GM12872 (cell line): Measurements from ENCODE around the gene HDAC8.

Experiments used
- TF ChIP-seq, protein P1 (sequence below): IDR thresholded peaks from 3 replicates; pipeline ENCODE4 v1.5.1; 2011; ENCODE audit warnings: low read depth, mild to moderate bottlenecking, low read length, moderate library complexity; ENCODE audit not compliant: insufficient read depth

The HDAC8 gene

DNA sequence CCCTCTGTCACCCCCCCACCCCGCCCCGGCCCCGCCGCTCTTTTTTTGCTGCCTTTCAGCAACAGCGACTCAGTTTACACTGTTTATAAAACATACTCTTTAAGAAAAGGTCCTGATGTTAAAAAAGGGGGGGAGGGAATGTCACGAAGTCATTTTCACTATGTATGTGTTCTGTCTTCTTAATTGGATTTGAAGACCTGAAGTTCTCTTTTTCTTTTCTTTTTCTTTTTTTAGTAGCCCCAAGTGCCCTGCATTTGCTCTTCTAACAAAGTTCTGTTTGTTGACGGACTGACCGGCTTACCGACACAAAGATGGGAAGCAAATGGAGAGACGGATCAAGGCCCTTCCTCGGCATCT is 264.5 kb downstream of the HDAC8 start:
- TF ChIP-seq, protein P1, sequence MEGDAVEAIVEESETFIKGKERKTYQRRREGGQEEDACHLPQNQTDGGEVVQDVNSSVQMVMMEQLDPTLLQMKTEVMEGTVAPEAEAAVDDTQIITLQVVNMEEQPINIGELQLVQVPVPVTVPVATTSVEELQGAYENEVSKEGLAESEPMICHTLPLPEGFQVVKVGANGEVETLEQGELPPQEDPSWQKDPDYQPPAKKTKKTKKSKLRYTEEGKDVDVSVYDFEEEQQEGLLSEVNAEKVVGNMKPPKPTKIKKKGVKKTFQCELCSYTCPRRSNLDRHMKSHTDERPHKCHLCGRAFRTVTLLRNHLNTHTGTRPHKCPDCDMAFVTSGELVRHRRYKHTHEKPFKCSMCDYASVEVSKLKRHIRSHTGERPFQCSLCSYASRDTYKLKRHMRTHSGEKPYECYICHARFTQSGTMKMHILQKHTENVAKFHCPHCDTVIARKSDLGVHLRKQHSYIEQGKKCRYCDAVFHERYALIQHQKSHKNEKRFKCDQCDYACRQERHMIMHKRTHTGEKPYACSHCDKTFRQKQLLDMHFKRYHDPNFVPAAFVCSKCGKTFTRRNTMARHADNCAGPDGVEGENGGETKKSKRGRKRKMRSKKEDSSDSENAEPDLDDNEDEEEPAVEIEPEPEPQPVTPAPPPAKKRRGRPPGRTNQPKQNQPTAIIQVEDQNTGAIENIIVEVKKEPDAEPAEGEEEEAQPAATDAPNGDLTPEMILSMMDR = no peak

DNA sequence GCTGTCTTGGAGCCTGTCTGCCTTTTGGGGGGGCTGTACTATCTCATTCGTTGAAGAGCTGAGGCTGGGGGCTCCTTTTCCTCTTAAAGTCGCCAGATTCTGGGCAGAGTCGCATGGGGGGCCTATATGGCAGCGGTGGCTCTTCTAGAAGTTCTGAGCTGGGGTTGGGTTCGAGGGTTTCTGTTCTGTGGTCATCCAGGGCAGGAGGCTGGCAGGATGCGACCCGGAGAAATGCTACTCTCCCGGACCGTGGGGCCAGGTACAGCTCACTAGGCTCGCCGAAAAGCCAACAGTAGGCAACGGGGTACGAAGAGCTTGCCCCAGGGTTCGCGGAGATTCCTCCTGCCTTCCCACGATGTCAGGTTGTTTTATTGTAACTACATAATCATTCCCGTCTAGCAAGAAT is 265.0 kb downstream of the HDAC8 start:
- TF ChIP-seq, protein P1 = no peak

DNA sequence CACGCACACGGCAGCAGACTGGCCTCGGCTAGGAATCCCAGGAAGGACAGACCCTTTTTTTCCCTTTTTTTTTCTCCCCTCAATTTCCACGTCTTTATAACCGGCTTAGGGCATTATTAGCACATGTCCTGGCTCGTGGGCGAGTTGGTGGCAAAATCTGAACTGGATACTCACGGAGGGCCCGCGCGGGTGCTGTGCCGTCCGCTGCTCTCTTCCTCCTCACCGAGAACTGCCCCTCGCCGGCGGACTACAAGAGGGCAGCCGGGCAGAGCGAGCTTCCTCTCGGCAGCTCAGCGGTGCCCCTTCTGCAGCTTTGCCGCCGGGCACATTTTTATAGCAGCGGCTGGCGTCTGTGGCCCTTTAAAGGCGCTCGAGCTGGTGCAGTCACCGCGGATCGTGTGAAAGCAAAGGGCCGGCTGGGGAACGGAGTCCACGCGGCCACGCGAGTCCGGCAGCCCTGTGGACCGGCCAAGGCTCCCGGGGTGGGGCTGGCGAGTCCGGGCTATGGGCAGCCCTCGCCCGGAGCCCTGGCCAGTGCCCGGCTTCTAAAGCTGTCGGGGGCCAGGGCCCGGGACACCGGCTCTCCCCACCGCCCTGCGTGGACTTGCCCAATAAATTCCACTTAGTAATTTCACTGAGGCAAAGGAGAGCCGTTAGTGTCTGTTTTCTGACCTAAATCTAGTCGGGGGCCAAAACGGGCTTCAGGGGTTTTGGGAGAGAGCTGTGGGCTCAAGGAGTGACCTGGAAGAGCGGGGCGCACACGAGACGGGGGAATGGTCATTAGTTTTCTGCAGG is 265.6 kb downstream of the HDAC8 start:
- TF ChIP-seq, protein P1 = no peak

DNA sequence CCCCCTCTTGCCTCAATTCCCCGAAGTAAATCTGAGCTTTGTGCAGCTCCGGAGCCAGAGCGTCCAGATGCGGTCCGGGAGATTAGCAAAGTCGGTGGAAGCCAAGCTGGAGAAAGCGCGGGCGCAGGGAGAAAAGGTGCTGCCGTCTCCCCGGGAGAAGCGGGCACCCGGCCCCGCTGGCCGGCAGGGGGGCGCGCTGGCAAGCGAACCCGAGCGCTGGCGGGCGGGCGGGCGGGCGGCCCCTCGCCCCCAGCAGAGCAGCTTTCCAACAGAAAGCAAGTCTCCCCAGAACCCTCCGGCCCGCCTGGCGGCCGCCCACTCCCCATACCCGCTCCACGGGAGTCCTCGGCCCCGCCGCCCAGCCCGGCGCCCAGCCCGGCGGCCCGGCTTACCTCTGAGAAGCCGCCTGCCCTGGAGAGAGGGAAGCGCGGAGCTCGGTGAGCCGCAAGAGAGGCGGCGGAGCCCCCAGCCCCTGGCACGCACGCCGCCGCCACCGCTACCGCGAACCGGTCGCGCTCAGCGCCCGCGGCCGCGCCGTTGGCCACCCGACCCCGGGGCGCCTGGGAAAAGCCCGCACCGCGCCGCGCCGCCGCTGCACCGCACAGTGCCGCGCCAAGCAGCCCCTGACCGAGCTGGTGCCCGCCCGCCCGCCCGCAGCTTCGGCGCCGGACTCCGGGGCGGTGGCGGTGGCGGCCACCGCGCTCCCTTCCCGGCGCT is 266.4 kb downstream of the HDAC8 start:
- TF ChIP-seq, protein P1 = no peak

DNA sequence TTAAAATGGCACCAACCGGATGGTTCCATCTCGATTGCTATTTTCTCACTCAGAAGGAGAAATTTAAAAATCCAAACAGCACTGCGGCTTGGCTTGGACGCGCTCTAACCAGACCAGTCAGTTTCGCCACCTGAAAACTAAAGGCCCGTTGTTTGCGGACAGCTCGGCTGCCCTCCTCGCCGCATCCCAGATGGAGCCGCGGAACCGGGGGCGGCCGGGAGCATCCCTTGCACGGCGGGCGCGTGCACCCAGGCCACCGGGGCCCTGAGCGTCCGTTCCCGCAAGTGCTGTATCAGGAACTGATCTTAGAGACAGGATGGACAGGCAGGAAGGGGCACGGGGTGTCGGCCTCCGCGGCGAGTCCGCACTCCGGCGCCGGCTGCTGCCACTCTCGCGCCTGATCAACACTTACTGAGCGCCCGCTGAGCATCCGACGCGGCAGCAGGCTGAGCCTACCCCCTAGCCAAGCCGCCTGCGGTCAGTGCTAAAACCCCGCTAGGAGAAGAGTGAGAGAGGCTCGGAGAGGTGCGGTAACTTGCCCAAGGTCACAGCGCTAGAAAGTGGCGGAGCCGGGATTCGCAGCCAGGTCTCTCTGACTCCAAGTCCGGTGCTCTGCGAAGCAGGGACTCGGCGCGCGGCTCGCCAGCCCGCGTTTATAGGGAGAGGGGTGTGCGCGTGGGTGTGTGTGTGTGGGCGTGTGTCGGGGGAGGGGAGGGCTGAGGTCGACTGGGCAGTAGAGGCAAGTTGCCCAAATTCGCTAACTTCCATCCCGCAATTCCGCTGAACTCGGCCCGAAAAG is 267.2 kb downstream of the HDAC8 start, which contains the start of gene CITED1:
CITED1 (minus strand) TSS at position 629 of the 799 bp plus-strand sequence. CDS start 3,045 bp downstream, outside the sequence.
- TF ChIP-seq, protein P1 = no peak

DNA sequence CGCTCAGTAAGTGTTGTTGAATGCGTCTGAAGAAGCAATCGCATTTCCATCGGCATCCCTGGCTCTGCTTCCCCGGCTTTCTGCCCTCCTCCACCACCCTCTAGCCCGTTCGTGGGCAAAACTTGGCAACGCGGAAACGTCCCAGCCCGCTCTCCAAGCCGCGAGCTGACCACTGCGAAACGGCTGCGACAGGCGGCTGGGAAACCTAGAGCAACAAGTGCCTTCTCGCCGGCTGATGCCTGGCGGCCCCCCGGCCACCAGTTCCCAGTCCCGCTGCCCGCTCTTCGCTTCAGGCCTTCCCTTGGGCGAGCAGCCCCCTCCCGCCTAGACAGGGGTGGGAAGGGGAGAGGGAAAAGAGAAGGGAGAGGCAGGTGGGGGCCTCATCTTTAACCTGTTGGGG is 267.8 kb downstream of the HDAC8 start:
- TF ChIP-seq, protein P1 = no peak

DNA sequence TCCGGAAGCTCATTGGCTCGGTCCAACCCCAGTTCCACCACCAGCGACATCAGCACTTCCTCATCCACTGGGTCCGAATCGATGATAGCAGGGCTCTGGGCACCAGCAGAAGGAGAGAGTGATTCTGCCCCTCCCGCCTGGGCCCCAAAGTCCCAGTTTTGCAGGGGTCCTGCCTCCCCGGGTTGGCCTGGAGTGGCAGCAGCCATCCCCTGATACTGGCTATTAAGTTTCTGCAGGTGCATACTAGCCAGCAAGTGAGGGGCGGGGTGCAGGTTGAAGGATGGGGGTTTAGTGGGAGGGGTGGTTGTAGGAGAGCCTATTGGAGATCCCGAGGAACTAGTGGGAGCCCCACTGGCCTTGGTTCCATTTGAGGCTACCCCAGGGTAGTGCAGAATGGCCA is 270.9 kb downstream of the HDAC8 start:
- TF ChIP-seq, protein P1 = no peak
